Smooth muscle cell (in vitro differentiated cells): Measurements from ENCODE around the gene SPAG17. TPM values are rescaled to one million over a fixed set of nuclear protein-coding genes. Genes with fewer than 3 reads are reported as not detected.

ENCODE experiments used
- DNase-seq: peaks from one replicate; lab custom pipeline; 2025; ENCODE audit not compliant: unreplicated experiment; lab: John Stamatoyannopoulos, UW
- H2AFZ ChIP-seq: fragments of 200-600 bp; sonication (generic); 2 replicates; pipeline ENCODE4 v1.6.0; 2016; ENCODE audit warnings: antibody characterized with exemption, low read depth, mild to moderate bottlenecking
- H3F3A ChIP-seq: fragments of 200-600 bp; sonication (generic); 2 replicates; pipeline ENCODE4 v1.6.0; 2017; ENCODE audit warnings: antibody characterized with exemption, low read depth
- H3K27ac ChIP-seq: fragments of 200-600 bp; sonication (generic); 2 replicates; pipeline ENCODE4 v1.5.1; 2016; ENCODE audit warnings: low read depth, mild to moderate bottlenecking
- H3K27me3 ChIP-seq: fragments of 200-600 bp; sonication (generic); 2 replicates; pipeline ENCODE4 v1.6.1; 2016; ENCODE audit warnings: low read depth, mild to moderate bottlenecking
- H3K36me3 ChIP-seq: fragments of 200-600 bp; sonication (generic); 2 replicates; pipeline ENCODE4 v1.5.1; 2016; ENCODE audit warnings: low read depth
- H3K4me1 ChIP-seq: fragments of 200-600 bp; sonication (generic); 2 replicates; pipeline ENCODE4 v1.5.1; 2016; ENCODE audit warnings: low read depth
- H3K4me2 ChIP-seq: fragments of 200-600 bp; sonication (generic); 2 replicates; pipeline ENCODE4 v1.6.0; 2016; ENCODE audit warnings: mild to moderate bottlenecking
- H3K4me3 ChIP-seq: fragments of 200-600 bp; sonication (generic); 2 replicates; pipeline ENCODE4 v1.5.1; 2016; ENCODE audit warnings: mild to moderate bottlenecking
- H3K79me2 ChIP-seq: fragments of 200-600 bp; sonication (generic); 2 replicates; pipeline ENCODE4 v1.6.0; 2016; ENCODE audit warnings: low read depth, mild to moderate bottlenecking
- H3K9ac ChIP-seq: fragments of 200-600 bp; sonication (generic); 2 replicates; pipeline ENCODE4 v1.6.0; 2016; ENCODE audit warnings: low read depth
- H3K9me3 ChIP-seq: fragments of 200-600 bp; sonication (generic); replicated peaks from 2 replicates; pipeline ENCODE4 v1.5.1; 2016; ENCODE audit warnings: low read depth
- H4K20me1 ChIP-seq: fragments of 200-600 bp; sonication (generic); 2 replicates; pipeline ENCODE4 v1.6.0; 2016; ENCODE audit warnings: low read depth
- CTCF ChIP-seq: fragments of 200-600 bp; sonication (generic); IDR thresholded peaks from 2 replicates; pipeline ENCODE4 v1.5.1; 2017; ENCODE audit warnings: borderline replicate concordance, mild to moderate bottlenecking, antibody characterized with exemption; ENCODE audit not compliant: insufficient read depth, poor library complexity, severe bottlenecking
- WGBS: methylation state at CpG from one replicate; pipeline ENCODE4 v1.1.7; 2016; ENCODE audit warnings: low lambda C conversion rate; 5-methylcytosine and 5-hydroxymethylcytosine counted together
- polyA plus RNA-seq: library from polyadenylated mRNA; unstranded; fragments of >200 nt; fragmentation: Nextera tagmentation; extraction: Ambion mirVana; gene quantifications from 2 replicates; pipeline ENCODE4 v1.2.1, GENCODE V29; 2016
- total RNA-seq: library from RNA; depleted of rRNA; stranded (reverse); fragments of >200 nt; gene quantifications from 2 replicates; pipeline ENCODE4 v1.2.3, GENCODE V29; 2014

Gene SPAG17
- total and polyA plus RNA-seq, 2 experiments from 2014 or later: 1.1 to 11.1 TPM

DNA sequence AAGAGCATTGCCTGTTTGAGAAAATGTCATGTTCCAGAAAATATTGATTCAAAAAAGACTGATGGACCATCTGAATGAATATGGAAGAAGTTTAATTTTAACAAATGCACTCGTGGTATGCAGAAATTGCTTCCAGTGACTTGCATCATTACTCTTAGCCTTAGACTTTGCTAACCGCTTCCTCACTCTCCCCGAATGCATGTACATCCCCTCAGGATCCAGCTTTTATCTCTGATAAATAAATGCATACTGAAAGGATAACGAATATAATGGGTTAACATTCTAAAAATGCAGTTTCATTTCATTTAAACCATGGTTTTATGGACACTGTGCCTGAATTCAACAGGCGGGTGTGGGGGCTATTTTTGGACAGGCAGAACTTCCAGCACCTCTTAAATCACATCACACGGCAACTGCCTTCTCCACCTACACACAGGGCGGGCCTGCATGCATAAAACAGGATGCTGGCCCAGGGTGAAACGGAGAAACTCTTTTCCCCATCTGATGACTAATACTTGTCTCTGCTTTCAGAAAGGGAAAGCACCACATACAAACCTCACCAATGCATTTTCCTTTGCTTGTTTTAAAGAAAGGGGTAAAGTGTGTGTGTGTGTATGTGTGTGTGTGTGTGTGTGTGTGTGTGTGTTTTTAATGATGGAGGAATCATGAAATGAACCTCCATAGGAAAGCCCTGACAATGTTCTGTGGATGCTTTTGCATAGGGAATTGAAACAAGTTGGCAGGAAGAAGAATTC, 48.7 kb downstream of the SPAG17 start:
- peak overlapping the region; percentile 65 for H3K4me2 ChIP-seq
- no peak for TF ChIP-seq CTCF
- no peak overlapping the region for H2AFZ ChIP-seq
- H3K79me2 ChIP-seq: no peaks in the 10 kb centered on the region
- peaks cover 16% of the 10 kb centered on the region for H3F3A ChIP-seq
- H3K9ac ChIP-seq: no peak overlapping the region
- peak overlapping the region; percentile 2 for H3K4me3 ChIP-seq
- DNase-seq: no peak
- no peaks in the 10 kb centered on the region for H3K4me1 ChIP-seq
- no peaks in the 10 kb centered on the region for H3K27me3 ChIP-seq
- H3K27ac ChIP-seq: peak overlapping the region; percentile 39
- no peaks in the 10 kb centered on the region for H3K36me3 ChIP-seq
- WGBS: 35% methylated on average over 8 of the region's 8 CpGs
- no peaks in the 10 kb centered on the region for H4K20me1 ChIP-seq
- H3K9me3 ChIP-seq: no peaks in the 10 kb centered on the region

GRCh38 chr1:118132000-118132399, 53.0 kb downstream of the SPAG17 start:
- Histone ChIP-seq H3K9me3 (no peaks in the 10 kb centered on the region), H3K4me3 (no peak overlapping the region), H3K79me2 (no peaks in the 10 kb centered on the region), H3F3A (peaks cover 12% of the 10 kb centered on the region), H3K4me1 (no peaks in the 10 kb centered on the region), H3K27me3 (no peaks in the 10 kb centered on the region), H3K9ac (no peak overlapping the region), H2AFZ (no peak overlapping the region), H4K20me1 (no peaks in the 10 kb centered on the region), H3K36me3 (no peaks in the 10 kb centered on the region), H3K4me2 (no peak overlapping the region), H3K27ac (no peak overlapping the region)
- no peak for TF ChIP-seq CTCF
- no peak for DNase-seq
- 95% methylated on average over 5 of the region's 5 CpGs for WGBS

- H3K9ac ChIP-seq: no peak overlapping the region
- no peaks in the 10 kb centered on the region for H3K27me3 ChIP-seq
- H3K9me3 ChIP-seq: no peaks in the 10 kb centered on the region
- H3K27ac ChIP-seq: no peak overlapping the region
- H3F3A ChIP-seq: no peaks in the 10 kb centered on the region
- no peak overlapping the region for H2AFZ ChIP-seq
- no peaks in the 10 kb centered on the region for H4K20me1 ChIP-seq
- WGBS: 96% methylated on average over 1 of the region's 1 CpG
- TF ChIP-seq CTCF: no peak
- H3K79me2 ChIP-seq: no peaks in the 10 kb centered on the region
- no peak overlapping the region for H3K4me2 ChIP-seq
- no peaks in the 10 kb centered on the region for H3K4me1 ChIP-seq
- no peak overlapping the region for H3K4me3 ChIP-seq
- H3K36me3 ChIP-seq: no peaks in the 10 kb centered on the region
- DNase-seq: no peak
Measured at GRCh38 chr1:118128761-118129160, 56.3 kb downstream of the SPAG17 start.

- Histone ChIP-seq H3K27ac (no peak overlapping the region), H3K27me3 (no peaks in the 10 kb centered on the region), H3K4me2 (no peak overlapping the region), H3F3A (no peaks in the 10 kb centered on the region), H2AFZ (no peak overlapping the region), H3K9me3 (no peaks in the 10 kb centered on the region), H3K9ac (no peak overlapping the region), H3K79me2 (no peaks in the 10 kb centered on the region), H3K36me3 (no peaks in the 10 kb centered on the region), H4K20me1 (no peaks in the 10 kb centered on the region), H3K4me3 (no peak overlapping the region), H3K4me1 (no peaks in the 10 kb centered on the region)
- no peak for DNase-seq
- TF ChIP-seq CTCF: no peak
- WGBS: 81% methylated on average over 3 of the region's 3 CpGs
Measured at GRCh38 chr1:118124064-118124463, 61.0 kb downstream of the SPAG17 start.
